Brain microvascular endothelial cell (primary cell): Measurements from ENCODE around the gene TMIGD1.
"Not testable (repeated sequence)": the region's sequence is repeated elsewhere in the genome, so short reads cannot be mapped to it uniquely, and the experiment has no call there.

ENCODE experiments used
- DNase-seq: peaks from one replicate; pipeline ENCODE4 v3.0.0-alpha.2; 2020
- H3K27ac ChIP-seq: fragments of 250-450 bp; sonication (Bioruptor Pico); 2 replicates; pipeline ENCODE4 v1.5.1; 2020; ENCODE audit warnings: mild to moderate bottlenecking, moderate library complexity
- H3K27me3 ChIP-seq: fragments of 250-450 bp; sonication (Bioruptor Pico); replicated peaks from 2 replicates; pipeline ENCODE4 v1.5.1; 2020; ENCODE audit warnings: mild to moderate bottlenecking
- H3K36me3 ChIP-seq: fragments of 250-450 bp; sonication (Bioruptor Pico); replicated peaks from 2 replicates; pipeline ENCODE4 v1.5.1; 2020; ENCODE audit warnings: mild to moderate bottlenecking
- H3K4me3 ChIP-seq: 2 replicates; pipeline ENCODE4 v1.5.1; 2011; ENCODE audit warnings: low read depth, mild to moderate bottlenecking, control low read depth, low read length, moderate library complexity
- in situ Hi-C: cut with HindIII; loops from 2 replicates; pipeline ENCODE4 v1.10.0; 2017; ENCODE audit warnings: low sequenced_read_pairs, low pct_ligation_motif_present
- TF ChIP-seq, protein P1 (sequence below): IDR thresholded peaks from 2 replicates; pipeline ENCODE4 v1.5.1; 2011; ENCODE audit warnings: low read depth, mild to moderate bottlenecking, moderate library complexity, low read length, control low read depth, inconsistent platforms; ENCODE audit errors: missing control alignments

TMIGD1 gene

DNA sequence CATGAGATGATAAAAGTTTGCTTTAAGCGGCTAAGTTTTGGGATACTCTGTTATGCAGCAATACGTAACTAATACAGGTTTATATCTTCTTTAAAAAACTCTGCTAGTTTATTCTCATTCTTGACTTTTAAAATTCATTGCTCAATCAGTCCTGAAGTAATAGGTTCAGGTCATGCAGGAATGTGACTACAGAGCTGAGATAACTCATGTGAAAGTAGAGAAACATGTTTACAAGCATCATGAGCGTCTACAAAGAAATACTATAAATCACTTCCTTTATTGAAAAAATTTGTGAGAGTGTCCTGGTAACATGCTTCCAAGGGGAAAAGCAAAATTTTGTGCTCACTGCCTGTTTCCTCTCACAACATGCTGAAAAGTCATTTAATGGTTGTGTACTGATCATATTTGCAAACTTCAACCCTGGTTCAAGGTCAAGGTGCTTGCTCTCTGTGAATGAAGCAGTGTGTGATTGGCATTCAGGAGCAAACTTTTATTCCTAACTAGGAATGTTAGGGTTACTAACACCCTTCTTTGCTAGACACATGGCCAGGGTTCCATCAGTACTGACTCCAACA lies 12.5 kb upstream of the TMIGD1 start:
- TF ChIP-seq, protein P1, sequence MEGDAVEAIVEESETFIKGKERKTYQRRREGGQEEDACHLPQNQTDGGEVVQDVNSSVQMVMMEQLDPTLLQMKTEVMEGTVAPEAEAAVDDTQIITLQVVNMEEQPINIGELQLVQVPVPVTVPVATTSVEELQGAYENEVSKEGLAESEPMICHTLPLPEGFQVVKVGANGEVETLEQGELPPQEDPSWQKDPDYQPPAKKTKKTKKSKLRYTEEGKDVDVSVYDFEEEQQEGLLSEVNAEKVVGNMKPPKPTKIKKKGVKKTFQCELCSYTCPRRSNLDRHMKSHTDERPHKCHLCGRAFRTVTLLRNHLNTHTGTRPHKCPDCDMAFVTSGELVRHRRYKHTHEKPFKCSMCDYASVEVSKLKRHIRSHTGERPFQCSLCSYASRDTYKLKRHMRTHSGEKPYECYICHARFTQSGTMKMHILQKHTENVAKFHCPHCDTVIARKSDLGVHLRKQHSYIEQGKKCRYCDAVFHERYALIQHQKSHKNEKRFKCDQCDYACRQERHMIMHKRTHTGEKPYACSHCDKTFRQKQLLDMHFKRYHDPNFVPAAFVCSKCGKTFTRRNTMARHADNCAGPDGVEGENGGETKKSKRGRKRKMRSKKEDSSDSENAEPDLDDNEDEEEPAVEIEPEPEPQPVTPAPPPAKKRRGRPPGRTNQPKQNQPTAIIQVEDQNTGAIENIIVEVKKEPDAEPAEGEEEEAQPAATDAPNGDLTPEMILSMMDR: no peak

DNA sequence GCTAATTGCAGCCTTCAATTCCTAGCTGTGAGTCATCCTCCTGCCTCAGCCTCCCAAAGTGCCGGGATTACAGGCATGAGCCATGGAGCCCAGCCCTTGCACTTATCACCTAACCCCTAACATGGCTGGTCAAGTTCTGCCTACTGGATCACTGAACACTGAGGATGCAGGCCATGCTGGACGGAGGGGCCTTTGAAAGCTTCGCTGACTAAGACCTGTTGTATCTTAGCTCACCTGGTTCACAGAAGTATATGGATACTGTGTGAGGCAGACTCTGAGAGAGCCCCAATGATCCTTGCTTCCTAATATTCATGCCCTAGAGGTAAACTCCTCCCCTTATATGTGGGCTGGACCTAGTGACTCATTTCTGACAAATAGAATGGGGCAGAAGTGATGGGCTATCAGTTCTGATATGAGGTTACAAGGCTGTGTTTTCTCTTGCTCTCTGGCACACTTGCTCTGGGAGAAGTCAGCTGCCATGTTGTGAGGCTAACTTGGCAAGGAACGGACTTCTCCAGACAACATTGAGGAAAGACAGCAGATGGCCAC lies 11.7 kb upstream of the TMIGD1 start:
- Histone ChIP-seq H3K36me3 (no peaks in the 10 kb centered on the region), H3K4me3 (no peak overlapping the region), H3K27me3 (no peaks in the 10 kb centered on the region), H3K27ac (no peak overlapping the region)
- no peak for DNase-seq
- TF ChIP-seq, protein P1: no peak
- in situ Hi-C loops: no loop called here

More for the DNA sequence above, 12.5 kb upstream of the TMIGD1 start:
- no peak overlapping the region for H3K4me3 ChIP-seq
- H3K36me3 ChIP-seq: no peaks in the 10 kb centered on the region
- H3K27me3 ChIP-seq: no peaks in the 10 kb centered on the region
- no peak for DNase-seq
- H3K27ac ChIP-seq: no peak overlapping the region
- in situ Hi-C loops: no loop called here

DNA sequence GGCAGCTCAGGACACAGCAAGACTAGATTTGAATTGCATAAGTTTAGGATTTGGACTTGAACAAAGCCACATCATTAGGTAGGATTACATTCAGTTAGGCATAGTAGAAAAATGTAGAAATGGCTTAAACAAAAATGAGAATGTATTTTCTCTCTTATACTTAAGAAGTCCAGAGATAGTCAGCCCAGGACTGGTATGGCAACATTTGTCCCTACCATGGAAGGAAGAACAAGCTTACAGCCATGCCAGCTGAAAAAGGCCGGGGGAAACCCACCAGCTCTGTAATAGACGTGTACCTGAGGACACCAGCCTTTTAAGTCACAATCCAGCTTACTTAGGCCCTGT lies 11.2 kb upstream of the TMIGD1 start:
- TF ChIP-seq, protein P1: no peak
- no peak for DNase-seq
- in situ Hi-C loops: no loop called here
- H3K27me3 ChIP-seq: no peaks in the 10 kb centered on the region
- no peaks in the 10 kb centered on the region for H3K36me3 ChIP-seq
- H3K27ac ChIP-seq: no peak overlapping the region
- no peak overlapping the region for H3K4me3 ChIP-seq

DNA sequence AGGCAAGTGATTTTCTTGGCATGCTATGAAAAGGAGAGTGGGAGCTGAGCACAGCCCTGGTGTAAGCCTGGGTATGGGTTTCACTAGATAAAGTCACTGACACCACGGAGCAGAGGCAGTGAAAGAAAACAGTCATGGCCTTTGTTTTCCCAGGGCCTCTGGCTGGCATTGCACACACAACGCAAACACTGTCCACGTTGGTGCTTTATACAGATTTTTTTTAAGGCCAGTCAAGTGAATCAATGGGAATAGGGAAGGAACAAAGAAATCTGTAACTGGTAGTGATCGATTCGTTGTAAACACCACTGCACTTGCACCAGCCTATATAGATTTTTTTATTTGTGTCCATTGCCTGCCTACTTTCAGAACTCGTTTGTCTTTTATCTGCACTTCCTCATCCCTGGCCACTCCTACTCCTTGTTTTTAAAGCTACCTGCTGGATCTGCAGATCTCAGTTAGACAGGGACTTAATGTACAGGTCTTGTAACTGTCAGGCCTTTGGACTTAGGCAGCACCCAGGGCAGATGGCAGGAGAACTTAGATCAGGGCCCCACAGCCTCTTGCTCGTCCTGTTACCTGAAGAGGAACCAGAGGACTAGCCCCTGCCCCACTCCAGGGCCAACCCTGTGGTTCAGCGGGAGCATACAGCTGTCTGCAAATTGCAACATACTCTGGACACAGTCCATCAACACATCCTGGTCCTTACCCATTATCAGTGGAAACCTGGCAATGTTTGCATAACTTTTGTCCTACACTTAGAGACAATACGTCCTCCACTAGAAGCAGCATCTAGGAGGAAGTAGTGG lies 10.6 kb upstream of the TMIGD1 start:
- in situ Hi-C loops: no loop called here
- TF ChIP-seq, protein P1: no peak
- DNase-seq: no peak
- H3K4me3 ChIP-seq: no peak overlapping the region
- no peaks in the 10 kb centered on the region for H3K36me3 ChIP-seq
- no peaks in the 10 kb centered on the region for H3K27me3 ChIP-seq
- H3K27ac ChIP-seq: no peak overlapping the region

DNA sequence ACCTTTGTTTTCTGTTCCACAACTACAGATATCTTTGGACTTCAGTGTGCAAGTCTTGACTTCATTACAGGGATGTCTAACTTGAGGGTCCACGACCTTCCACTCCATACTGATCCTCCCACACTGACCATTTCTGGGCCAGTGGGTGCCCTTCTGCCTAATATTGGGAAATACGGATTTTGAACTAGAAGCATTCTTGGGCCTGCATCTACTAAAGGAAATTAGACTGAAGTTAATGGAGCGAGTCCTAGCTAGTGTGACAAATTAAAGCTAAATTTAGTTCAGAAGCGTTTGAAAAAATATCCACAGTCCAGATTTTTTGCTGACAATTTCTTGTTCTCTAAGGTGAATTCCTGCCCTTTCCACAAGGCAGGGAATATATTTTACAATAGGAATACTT lies 9.9 kb upstream of the TMIGD1 start:
- TF ChIP-seq, protein P1: no peak
- no peak overlapping the region for H3K27ac ChIP-seq
- no peak overlapping the region for H3K4me3 ChIP-seq
- in situ Hi-C loops: no loop called here
- DNase-seq: no peak
- H3K36me3 ChIP-seq: no peaks in the 10 kb centered on the region
- H3K27me3 ChIP-seq: no peaks in the 10 kb centered on the region

DNA sequence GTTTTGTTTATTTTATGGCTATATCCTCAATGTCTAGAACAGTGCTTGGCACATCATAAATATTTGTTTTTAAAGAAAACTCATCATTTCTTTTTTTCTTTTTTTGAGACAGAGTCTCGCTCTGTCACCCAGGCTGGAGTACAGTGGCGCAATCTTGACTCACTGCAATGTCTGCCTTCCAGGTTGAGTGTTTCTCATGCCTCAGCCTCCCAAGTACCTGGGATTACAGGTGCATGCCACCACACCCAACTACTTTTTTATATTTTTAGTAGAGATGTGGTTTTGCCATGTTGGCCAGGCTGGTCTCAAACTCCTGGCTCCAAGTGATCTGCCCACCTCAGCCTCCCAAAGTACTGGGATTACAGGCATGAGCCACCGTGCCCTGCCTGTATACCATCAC lies 9.4 kb upstream of the TMIGD1 start:
- DNase-seq, H3K27ac ChIP-seq, H3K27me3 ChIP-seq, H3K36me3 ChIP-seq, H3K4me3 ChIP-seq, in situ Hi-C loops: not testable (repeated sequence)
